ENCODE measurements around the gene ALDOC. TPM values are rescaled to one million over a fixed set of nuclear protein-coding genes. Genes with fewer than 3 reads are reported as not detected.

The ALDOC gene
- polyA plus RNA-seq, 1 of the 3 experiments (the other 2 are of a cell fraction) = 10.3 TPM

GRCh38 chr17:28548417-28549130 lies 28.1 kb downstream of the ALDOC start:
- TF ChIP-seq NFIC (IDR thresholded peaks at IDR 0.05; ENCODE audit: borderline replicate concordance) = no peak
- no peak for TF ChIP-seq RCOR1 (IDR thresholded peaks at IDR 0.05; ENCODE audit: low read length)
- TF ChIP-seq GATA2 (CRISPR knock-in tag; IDR thresholded peaks at IDR 0.05) = no peak
- no peak for TF ChIP-seq TCF12 (IDR thresholded peaks at IDR 0.05)
- TF ChIP-seq CHD2 (IDR thresholded peaks at IDR 0.05; ENCODE audit: low read length, partially characterized antibody) = no peak
- TF ChIP-seq EP300 (IDR thresholded peaks at IDR 0.05; ENCODE audit: borderline replicate concordance in 1 of 2, low read depth in 1 of 2, low read length in 1 of 2) = no peak
- no peak for TF ChIP-seq JUND (IDR thresholded peaks at IDR 0.05)
- TF ChIP-seq NRF1 (IDR thresholded peaks at IDR 0.05; ENCODE audit: low read depth, low read length) = no peak
- TF ChIP-seq GABPA (IDR thresholded peaks at IDR 0.05; ENCODE audit: low read depth) = no peak
- no peak for TF ChIP-seq FOXJ3 (CRISPR knock-in tag; IDR thresholded peaks at IDR 0.05)
- TF ChIP-seq USF1 (IDR thresholded peaks at IDR 0.05; ENCODE audit: borderline replicate concordance, low read depth) = no peak
- no peak for TF ChIP-seq POLR2AphosphoS5 (IDR thresholded peaks at IDR 0.05; ENCODE audit: low read depth, low read length)
- TF ChIP-seq, protein P1, sequence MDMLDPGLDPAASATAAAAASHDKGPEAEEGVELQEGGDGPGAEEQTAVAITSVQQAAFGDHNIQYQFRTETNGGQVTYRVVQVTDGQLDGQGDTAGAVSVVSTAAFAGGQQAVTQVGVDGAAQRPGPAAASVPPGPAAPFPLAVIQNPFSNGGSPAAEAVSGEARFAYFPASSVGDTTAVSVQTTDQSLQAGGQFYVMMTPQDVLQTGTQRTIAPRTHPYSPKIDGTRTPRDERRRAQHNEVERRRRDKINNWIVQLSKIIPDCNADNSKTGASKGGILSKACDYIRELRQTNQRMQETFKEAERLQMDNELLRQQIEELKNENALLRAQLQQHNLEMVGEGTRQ (IDR thresholded peaks at IDR 0.05; ENCODE audit: borderline replicate concordance, low read depth, low read length) = no peak
- H3K27me3 ChIP-seq (ENCODE audit: insufficient read depth) = no peaks in the 10 kb centered on the region
- no peak overlapping the region for H2AFZ ChIP-seq (ENCODE audit: low read depth)
- CTCF ChIA-PET = interaction anchor here (0.6 to 7.0 kb wide), 28 partner anchors 9 to 178 kb away, joined by 3 to 87 read pairs (median 6); partner anchors contain the start of genes PIGS, RSKR, SDF2 and SUPT6H
- H3K36me3 ChIP-seq (replicated peaks in 1 of 2; ENCODE audit: control insufficient read depth in 1 of 2, insufficient read depth in 2 of 2, low read length in 1 of 2) = peaks cover 0 to 17% of the 10 kb centered on the region in 2 experiments
- no peak overlapping the region for H3K9ac ChIP-seq
- peaks cover 3 to 33% of the 10 kb centered on the region in 2 experiments; a peak in 2 of 4 replicates for H3K4me1 ChIP-seq (ENCODE audit: control insufficient read depth in 1 of 2, insufficient read depth in 2 of 2, low read depth in 1 of 2, low read length in 1 of 2)
- no peak overlapping the region; a peak in 1 of 4 replicates for H3K27ac ChIP-seq (ENCODE audit: low read depth in 2 of 2, low read length in 1 of 2)
- WGBS (ENCODE audit: low lambda C conversion rate) = 62% methylated on average over 6 of the region's 6 CpGs
- H3K9me3 ChIP-seq = no peaks in the 10 kb centered on the region
- no peak for DNase-seq
- H3K79me2 ChIP-seq (ENCODE audit: insufficient read depth) = peaks cover 16% of the 10 kb centered on the region
- H4K20me1 ChIP-seq (ENCODE audit: insufficient read depth) = peaks cover 15% of the 10 kb centered on the region
- H3K9me2 ChIP-seq = no peaks in the 10 kb centered on the region
- H3K4me3 ChIP-seq (ENCODE audit: low read depth in 2 of 2, low read length in 1 of 2) = peak overlapping the region in 1 of 2 experiments; percentile 49; a peak in 1 of 4 replicates
- POLR2A ChIA-PET = no interaction called here
- H3K4me2 ChIP-seq = no peak overlapping the region
- H3F3A ChIP-seq (replicated peaks; ENCODE audit: insufficient read depth) = peaks cover 5% of the 10 kb centered on the region

DNA sequence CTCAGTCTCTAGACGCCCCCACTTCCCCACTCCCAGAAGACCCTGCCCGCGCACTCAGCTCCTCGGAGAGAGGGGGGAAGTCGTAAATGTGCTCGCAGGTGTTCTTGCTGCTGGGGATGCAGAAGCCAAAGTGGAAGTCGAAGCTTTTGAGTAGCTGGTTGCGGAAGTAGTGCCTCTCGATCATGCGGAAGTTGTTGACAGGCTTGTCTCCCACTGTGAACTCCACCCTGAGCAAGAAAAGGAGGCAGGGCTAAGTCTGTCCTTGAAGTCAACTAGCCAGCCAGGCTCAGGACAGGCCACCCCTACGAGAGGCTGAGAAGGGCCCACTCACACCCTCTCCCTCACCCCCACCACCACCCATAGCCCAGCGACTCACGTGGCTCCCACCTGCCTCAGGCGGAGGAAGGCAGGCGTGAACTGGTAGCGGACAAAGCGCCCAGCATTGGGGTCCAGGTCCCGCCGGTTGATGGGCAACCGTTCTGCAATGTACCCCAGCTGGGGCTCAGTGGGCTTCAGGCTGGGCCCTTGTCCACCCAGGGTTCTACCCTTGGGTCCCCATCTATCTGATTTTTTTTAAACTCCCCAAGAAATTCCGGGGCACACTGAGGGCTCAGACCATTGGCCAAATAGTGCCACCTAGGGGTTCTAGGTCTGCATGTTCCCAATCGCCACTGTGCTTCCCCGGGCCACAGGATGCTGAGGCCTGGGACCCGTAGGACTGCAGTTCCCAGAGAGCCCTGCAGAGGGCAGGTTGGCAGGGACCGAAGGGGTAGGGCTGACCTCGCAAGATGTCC lies 28.9 kb downstream of the ALDOC start:
- H2AFZ ChIP-seq (ENCODE audit: low read depth) = no peak overlapping the region
- H3K27me3 ChIP-seq (ENCODE audit: insufficient read depth) = no peaks in the 10 kb centered on the region
- peaks cover 2 to 30% of the 10 kb centered on the region in 2 experiments; a peak in 2 of 4 replicates for H3K4me1 ChIP-seq (ENCODE audit: control insufficient read depth in 1 of 2, insufficient read depth in 2 of 2, low read depth in 1 of 2, low read length in 1 of 2)
- peak; percentile 64 for TF ChIP-seq RAD21 (IDR thresholded peaks at IDR 0.05; ENCODE audit: low read length)
- no peak for TF ChIP-seq MXI1 (IDR thresholded peaks at IDR 0.05; ENCODE audit: low read depth, low read length)
- no peak for TF ChIP-seq GATA2 (CRISPR knock-in tag; IDR thresholded peaks at IDR 0.05)
- TF ChIP-seq, protein P2, sequence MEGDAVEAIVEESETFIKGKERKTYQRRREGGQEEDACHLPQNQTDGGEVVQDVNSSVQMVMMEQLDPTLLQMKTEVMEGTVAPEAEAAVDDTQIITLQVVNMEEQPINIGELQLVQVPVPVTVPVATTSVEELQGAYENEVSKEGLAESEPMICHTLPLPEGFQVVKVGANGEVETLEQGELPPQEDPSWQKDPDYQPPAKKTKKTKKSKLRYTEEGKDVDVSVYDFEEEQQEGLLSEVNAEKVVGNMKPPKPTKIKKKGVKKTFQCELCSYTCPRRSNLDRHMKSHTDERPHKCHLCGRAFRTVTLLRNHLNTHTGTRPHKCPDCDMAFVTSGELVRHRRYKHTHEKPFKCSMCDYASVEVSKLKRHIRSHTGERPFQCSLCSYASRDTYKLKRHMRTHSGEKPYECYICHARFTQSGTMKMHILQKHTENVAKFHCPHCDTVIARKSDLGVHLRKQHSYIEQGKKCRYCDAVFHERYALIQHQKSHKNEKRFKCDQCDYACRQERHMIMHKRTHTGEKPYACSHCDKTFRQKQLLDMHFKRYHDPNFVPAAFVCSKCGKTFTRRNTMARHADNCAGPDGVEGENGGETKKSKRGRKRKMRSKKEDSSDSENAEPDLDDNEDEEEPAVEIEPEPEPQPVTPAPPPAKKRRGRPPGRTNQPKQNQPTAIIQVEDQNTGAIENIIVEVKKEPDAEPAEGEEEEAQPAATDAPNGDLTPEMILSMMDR (IDR thresholded peaks at IDR 0.05) = peak; percentile 90
- no peak for TF ChIP-seq RXRA (IDR thresholded peaks at IDR 0.05; ENCODE audit: borderline replicate concordance, low read depth)
- no peak for TF ChIP-seq MAX (IDR thresholded peaks at IDR 0.05; ENCODE audit: low read depth)
- TF ChIP-seq SMC3 (IDR thresholded peaks at IDR 0.05; ENCODE audit: low read depth, low read length) = peak; percentile 70
- no peaks in the 10 kb centered on the region for H3K9me3 ChIP-seq
- H3K36me3 ChIP-seq (replicated peaks in 1 of 2; ENCODE audit: control insufficient read depth in 1 of 2, insufficient read depth in 2 of 2, low read length in 1 of 2) = peaks cover 0 to 17% of the 10 kb centered on the region in 2 experiments
- CTCF ChIA-PET = interaction anchor here (0.6 to 7.0 kb wide), 39 partner anchors 8 to 178 kb away, joined by 3 to 87 read pairs (median 5); partner anchors contain the start of genes FOXN1, PIGS, RSKR and SDF2
- peaks cover under 1% of the 10 kb centered on the region for H3F3A ChIP-seq (replicated peaks; ENCODE audit: insufficient read depth)
- peaks cover 16% of the 10 kb centered on the region for H3K79me2 ChIP-seq (ENCODE audit: insufficient read depth)
- POLR2A ChIA-PET = interaction anchor here (0.9 kb wide), 1 partner anchor 50 kb away, joined by 3 read pairs; no protein-coding TSS in a partner anchor
- peaks cover 15% of the 10 kb centered on the region for H4K20me1 ChIP-seq (ENCODE audit: insufficient read depth)
- WGBS (ENCODE audit: low lambda C conversion rate) = 72% methylated on average over 24 of the region's 26 CpGs
- H3K9me2 ChIP-seq = no peaks in the 10 kb centered on the region
- H3K4me2 ChIP-seq = no peak overlapping the region
- H3K27ac ChIP-seq (ENCODE audit: low read depth in 2 of 2, low read length in 1 of 2) = no peak overlapping the region
- peak; percentile 92 for DNase-seq
- H3K4me3 ChIP-seq (ENCODE audit: low read depth in 2 of 2, low read length in 1 of 2) = peak overlapping the region in 1 of 2 experiments; percentile 49; a peak in 1 of 4 replicates
- no peak overlapping the region for H3K9ac ChIP-seq

All from SK-N-SH (cell line).